Measurements from ENCODE around the gene PDE2A.

PDE2A gene

DNA sequence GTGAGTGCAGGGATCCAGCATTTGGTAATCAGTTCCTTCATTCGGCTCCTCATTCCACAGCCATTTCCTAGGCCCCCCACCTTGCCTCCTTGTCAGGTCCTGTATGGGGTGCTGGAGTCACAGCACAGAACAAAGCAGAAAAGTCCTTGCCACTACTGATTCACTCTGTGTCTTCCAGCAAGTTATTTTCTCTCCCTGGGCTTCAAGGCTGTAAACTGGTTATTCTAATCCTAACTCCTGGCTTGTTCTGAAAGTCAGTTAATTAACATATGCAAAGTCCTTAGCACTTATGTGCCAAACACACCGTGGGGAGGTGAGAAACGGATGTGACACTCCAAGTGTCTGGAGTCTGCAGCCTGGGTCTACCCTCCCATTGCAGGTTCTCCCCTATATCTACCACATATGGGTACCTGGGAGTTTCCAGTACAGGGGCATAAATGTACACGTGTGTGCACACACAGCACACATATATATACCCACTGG lies 30.6 kb upstream of the PDE2A start:
- FAIRE-seq: no peak
- TF ChIP-seq, protein P1, sequence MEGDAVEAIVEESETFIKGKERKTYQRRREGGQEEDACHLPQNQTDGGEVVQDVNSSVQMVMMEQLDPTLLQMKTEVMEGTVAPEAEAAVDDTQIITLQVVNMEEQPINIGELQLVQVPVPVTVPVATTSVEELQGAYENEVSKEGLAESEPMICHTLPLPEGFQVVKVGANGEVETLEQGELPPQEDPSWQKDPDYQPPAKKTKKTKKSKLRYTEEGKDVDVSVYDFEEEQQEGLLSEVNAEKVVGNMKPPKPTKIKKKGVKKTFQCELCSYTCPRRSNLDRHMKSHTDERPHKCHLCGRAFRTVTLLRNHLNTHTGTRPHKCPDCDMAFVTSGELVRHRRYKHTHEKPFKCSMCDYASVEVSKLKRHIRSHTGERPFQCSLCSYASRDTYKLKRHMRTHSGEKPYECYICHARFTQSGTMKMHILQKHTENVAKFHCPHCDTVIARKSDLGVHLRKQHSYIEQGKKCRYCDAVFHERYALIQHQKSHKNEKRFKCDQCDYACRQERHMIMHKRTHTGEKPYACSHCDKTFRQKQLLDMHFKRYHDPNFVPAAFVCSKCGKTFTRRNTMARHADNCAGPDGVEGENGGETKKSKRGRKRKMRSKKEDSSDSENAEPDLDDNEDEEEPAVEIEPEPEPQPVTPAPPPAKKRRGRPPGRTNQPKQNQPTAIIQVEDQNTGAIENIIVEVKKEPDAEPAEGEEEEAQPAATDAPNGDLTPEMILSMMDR (IDR thresholded peaks at IDR 0.05; ENCODE audit: insufficient read depth, missing control alignments): no peak

DNA sequence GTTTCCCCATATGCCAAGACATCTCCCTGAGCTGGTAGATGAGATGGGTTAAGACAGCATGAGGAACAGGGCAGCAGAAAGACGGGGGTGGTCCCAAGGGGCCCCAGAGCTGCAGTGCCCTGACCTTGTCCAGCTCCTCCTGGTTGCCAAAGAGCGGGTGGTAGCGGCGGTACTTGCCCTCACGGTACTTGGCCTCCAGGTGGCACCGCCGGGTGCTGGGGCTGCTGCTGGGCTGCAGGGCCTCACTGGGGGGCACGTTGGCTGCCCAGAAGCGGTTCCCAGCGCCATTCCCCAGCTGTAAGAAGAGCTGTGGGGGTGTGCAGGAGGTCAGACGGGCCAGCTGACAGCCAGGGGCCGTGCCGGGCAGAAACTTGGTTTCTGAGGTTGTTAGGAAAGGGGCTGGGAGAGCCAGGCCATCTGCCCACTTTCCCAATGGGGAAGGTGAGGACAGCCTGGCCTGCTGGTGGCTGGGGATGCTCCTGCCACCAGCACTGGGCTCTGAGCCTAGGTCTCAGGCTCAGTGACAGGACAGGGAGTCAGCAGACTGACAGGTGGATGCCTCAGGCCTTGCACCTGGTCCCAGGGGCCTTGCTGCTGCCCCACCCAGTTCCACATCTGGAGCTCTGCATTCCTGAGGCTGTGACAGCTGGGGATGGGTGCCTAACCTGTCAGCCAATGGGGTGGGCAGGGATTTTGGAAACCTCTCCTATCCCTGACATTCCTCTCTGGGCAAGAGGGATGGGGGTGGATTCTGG lies 30.0 kb upstream of the PDE2A start:
- FAIRE-seq (no peak), DNase-seq (ENCODE audit: insufficient read length, low spot score) (no peak)
- TF ChIP-seq, protein P1 (IDR thresholded peaks at IDR 0.05; ENCODE audit: insufficient read depth, missing control alignments): no peak

More for the DNA sequence above, 30.6 kb upstream of the PDE2A start:
- DNase-seq (ENCODE audit: insufficient read length, low spot score): no peak

DNA sequence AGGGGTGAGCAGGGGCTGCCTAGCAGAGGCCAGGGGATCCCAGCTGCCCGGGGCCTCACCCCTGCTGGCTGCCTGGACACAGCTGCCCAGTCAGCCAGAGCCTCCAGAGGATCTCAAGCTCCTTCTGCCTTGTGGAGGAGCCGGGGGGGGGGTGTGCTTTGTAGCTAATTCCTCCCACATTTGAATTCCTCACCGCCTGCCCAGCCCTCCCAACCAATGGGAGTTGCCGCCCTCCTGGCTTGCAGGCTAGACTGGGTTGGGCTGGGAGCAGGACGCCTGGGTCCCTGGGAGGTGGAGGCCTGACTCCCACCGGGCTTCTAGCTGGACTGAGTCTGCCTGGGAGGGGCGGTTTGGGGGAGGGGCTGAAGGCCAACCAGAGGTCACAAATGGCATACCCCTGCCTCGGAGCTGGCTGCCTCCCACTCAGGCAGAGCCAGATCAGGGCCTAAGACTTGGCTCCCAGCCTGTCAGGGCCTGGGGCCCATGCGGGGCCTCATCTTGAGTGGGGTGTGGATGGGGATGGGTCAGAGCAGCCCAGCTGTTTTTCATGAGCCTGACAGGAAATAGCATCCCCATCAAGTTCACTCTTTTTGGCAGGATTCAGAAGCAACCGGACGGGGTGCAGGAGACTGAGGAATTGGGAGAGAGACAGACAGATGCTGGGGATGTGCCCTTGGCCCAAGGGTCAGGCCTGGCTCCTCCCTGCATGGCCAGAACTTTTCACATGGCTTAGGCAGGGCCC lies 29.2 kb upstream of the PDE2A start:
- FAIRE-seq: no peak
- TF ChIP-seq, protein P1 (IDR thresholded peaks at IDR 0.05; ENCODE audit: insufficient read depth, missing control alignments): no peak
- DNase-seq (ENCODE audit: insufficient read length, low spot score): no peak

DNA sequence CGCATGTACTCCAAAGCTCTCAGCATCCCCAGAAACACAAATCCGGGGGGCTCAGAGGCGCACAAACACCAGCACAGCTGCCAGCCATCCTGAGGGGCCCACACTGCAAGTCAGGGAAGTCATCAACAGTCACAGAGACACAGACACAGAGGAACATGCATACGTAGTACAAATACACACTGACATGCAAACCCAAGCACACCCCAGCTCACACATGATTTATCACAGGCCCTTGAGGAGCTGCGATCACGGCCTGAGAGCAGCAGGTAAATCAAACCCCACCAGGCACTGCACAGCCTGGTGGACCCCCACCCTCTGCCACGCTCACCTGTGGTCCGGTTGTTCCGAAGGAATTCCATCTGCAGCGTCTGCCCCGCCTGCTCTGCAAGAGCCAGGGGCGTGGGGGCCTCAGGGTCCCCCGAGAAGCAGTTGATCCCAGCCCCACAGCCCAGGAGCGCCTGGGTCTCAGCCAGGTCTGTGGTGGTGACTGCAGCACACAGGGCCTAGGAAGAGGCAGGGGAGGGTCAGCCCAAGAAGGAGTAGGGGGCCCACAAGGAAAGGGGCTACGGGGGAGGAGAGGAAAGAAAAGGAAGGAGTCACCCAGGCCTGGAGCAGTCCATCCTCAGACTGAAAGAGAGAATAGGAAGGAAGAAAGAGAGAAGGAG lies 28.5 kb upstream of the PDE2A start:
- TF ChIP-seq, protein P1 (IDR thresholded peaks at IDR 0.05; ENCODE audit: insufficient read depth, missing control alignments): no peak
- DNase-seq (ENCODE audit: insufficient read length, low spot score): no peak
- no peak for FAIRE-seq

DNA sequence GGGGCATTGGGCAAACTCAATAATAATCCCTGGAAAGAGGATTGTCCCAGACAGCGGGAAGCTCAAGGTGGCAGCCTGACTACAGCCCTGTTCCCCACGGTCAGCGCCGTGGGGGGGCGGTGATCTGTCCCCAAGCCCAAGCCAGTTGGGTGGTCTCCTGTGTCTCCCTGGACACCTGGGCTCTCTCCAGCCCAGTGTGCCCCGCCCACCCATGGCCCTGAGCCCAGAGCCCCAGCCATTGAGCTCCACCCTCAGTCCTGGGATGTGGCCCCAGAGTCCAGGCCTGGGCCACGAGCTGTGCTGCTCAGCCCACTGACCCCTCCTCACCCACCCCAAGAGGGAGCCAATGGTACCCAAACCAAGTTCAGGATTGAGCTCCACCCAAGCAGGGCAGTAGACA lies 27.9 kb upstream of the PDE2A start:
- TF ChIP-seq, protein P1 (IDR thresholded peaks at IDR 0.05; ENCODE audit: insufficient read depth, missing control alignments): no peak
- FAIRE-seq: no peak
- no peak for DNase-seq (ENCODE audit: insufficient read length, low spot score)

DNA sequence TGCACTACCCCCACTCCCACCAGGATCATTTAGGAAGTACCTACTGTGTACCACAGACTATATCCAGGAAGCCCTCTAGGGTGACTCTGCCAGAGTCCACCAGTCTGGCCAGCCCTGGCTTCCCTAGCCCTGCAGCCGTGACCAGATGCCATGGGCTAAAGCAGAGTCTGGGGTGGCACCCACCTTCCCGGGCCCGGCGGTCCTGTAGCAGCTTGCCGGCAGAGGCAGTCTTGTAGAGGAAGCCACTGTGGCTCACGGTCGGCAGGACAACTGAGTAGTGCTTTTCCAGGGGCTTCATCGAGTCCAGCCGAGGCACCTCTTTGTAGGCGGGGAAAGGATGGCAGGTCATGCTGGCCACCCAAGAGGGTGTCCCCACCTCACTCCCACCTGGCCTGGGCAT lies 27.2 kb upstream of the PDE2A start:
- FAIRE-seq: no peak
- TF ChIP-seq, protein P1 (IDR thresholded peaks at IDR 0.05; ENCODE audit: insufficient read depth, missing control alignments): no peak
- DNase-seq (ENCODE audit: insufficient read length, low spot score): no peak

Data from D721Med (cell line).